Glutamatergic neuron (in vitro differentiated cells): ENCODE data around the gene PTPN6. TPM values are rescaled to one million over a fixed set of nuclear protein-coding genes. Genes with fewer than 3 reads are reported as not detected.
A peak's percentile ranks its signal among the peaks of the same experiment; 100 is the strongest.

ENCODE experiments used
- DNase-seq: peaks from one replicate; pipeline ENCODE4 v3.0.0; 2022
- H3K27ac Mint-ChIP-seq: one replicate; pipeline ENCODE4 v1.8.0; 2020; ENCODE audit warnings: mild to moderate bottlenecking, mixed read lengths, inconsistent platforms; ENCODE audit not compliant: unreplicated experiment
- H3K27me3 Mint-ChIP-seq: one replicate; pipeline ENCODE4 v1.8.0; 2020; ENCODE audit warnings: mild to moderate bottlenecking, moderate library complexity, mixed read lengths, inconsistent platforms; ENCODE audit not compliant: unreplicated experiment
- H3K36me3 Mint-ChIP-seq: one replicate; pipeline ENCODE4 v1.8.0; 2020; ENCODE audit warnings: mild to moderate bottlenecking, mixed read lengths, inconsistent platforms; ENCODE audit not compliant: unreplicated experiment
- H3K4me1 Mint-ChIP-seq: one replicate; pipeline ENCODE4 v1.8.0; 2020; ENCODE audit warnings: mild to moderate bottlenecking, low read depth, mixed read lengths, inconsistent platforms; ENCODE audit not compliant: unreplicated experiment
- H3K4me3 Mint-ChIP-seq: one replicate; pipeline ENCODE4 v1.8.0; 2020; ENCODE audit warnings: mild to moderate bottlenecking, mixed read lengths, inconsistent platforms; ENCODE audit not compliant: unreplicated experiment
- H3K9me3 Mint-ChIP-seq: one replicate; pipeline ENCODE4 v1.8.0; 2020; ENCODE audit warnings: mild to moderate bottlenecking, moderate library complexity, mixed read lengths, inconsistent platforms; ENCODE audit not compliant: unreplicated experiment
- CTCF ChIP-seq: fragments of 200-600 bp; sonication (generic); IDR thresholded peaks from one replicate; pipeline ENCODE4 v1.5.0; 2021; ENCODE audit not compliant: partially characterized antibody, unreplicated experiment
- total RNA-seq: library from RNA; stranded (reverse); fragmentation: NEBNext Ultra II Directional; extraction: Animal tissue kit (Norgen Biotek cat#: 25700); gene quantifications from one replicate; pipeline ENCODE4 v1.2.1, GENCODE V29; 2021; ENCODE audit not compliant: unreplicated experiment

Gene PTPN6
- total RNA-seq, 1 donor from 2014 or later = 3.8 TPM

- Mint-ChIP-seq H3K9me3 (peaks cover 23% of the 10 kb centered on the region), H3K27me3 (peaks cover 35% of the 10 kb centered on the region), H3K36me3 (peaks cover 8% of the 10 kb centered on the region), H3K4me1 (peaks cover 20% of the 10 kb centered on the region), H3K27ac (peak overlapping the region; percentile 99), H3K4me3 (peak overlapping the region; percentile 97)
- peak; percentile 71 for DNase-seq
- TF ChIP-seq CTCF = no peak
These were observed 7.8 kb upstream of the PTPN6 start for GRCh38 chr12:6943389-6943721.

- Mint-ChIP-seq H3K27me3 (peaks cover 35% of the 10 kb centered on the region), H3K9me3 (peaks cover 22% of the 10 kb centered on the region), H3K36me3 (peaks cover 8% of the 10 kb centered on the region), H3K4me1 (peaks cover 20% of the 10 kb centered on the region), H3K27ac (peak within 1 kb of the TSS; percentile 99), H3K4me3 (peak within 1 kb of the TSS; percentile 97)
- TF ChIP-seq CTCF = no peak
- peak; percentile 79 for DNase-seq
These were observed 7.3 kb upstream of the PTPN6 start, which contains the start of the genes C12orf57 and RNU7-1 for GRCh38 chr12:6943722-6944380. C12orf57 (plus strand) TSS chr12:6944022; CDS start chr12:6944122, 100 bp downstream. RNU7-1 (plus strand) TSS chr12:6943816.

- H3K27ac Mint-ChIP-seq = peak overlapping the region; percentile 99
- peak; percentile 93 for DNase-seq
- TF ChIP-seq CTCF = peak; percentile 76
- H3K4me3 Mint-ChIP-seq = peak overlapping the region; percentile 97
- peaks cover 19% of the 10 kb centered on the region for H3K9me3 Mint-ChIP-seq
- peaks cover 17% of the 10 kb centered on the region for H3K4me1 Mint-ChIP-seq
- peaks cover 4% of the 10 kb centered on the region for H3K36me3 Mint-ChIP-seq
- H3K27me3 Mint-ChIP-seq = peaks cover 30% of the 10 kb centered on the region
These were observed 6.6 kb upstream of the PTPN6 start for GRCh38 chr12:6944381-6945186.

- Mint-ChIP-seq H3K27me3 (peaks cover 25% of the 10 kb centered on the region), H3K4me3 (peak overlapping the region; percentile 97), H3K9me3 (peaks cover 16% of the 10 kb centered on the region), H3K36me3 (peaks cover 2% of the 10 kb centered on the region), H3K4me1 (peaks cover 17% of the 10 kb centered on the region), H3K27ac (peak overlapping the region; percentile 99)
- TF ChIP-seq CTCF = no peak
- DNase-seq = no peak
These were observed 5.5 kb upstream of the PTPN6 start for GRCh38 chr12:6945613-6946012.
